ENCODE results near the gene SBF1. TPM values are rescaled to one million over a fixed set of nuclear protein-coding genes. Genes with fewer than 3 reads are reported as not detected.

SBF1 gene
- polyA plus RNA-seq, 1 donor (not counting 4 experiments of a cell fraction or from before 2014, with no cell fraction given), result 16.2 TPM

- Histone ChIP-seq H3K4me3 (ENCODE audit: control insufficient read depth in 2 of 3, extremely low read depth in 1 of 3, insufficient read depth in 2 of 3, low read depth in 1 of 3, low read length in 3 of 3) (no peak overlapping the region), H3K36me3 (ENCODE audit: control insufficient read depth in 2 of 2, extremely low read depth in 1 of 2, insufficient read depth in 2 of 2, low read length in 2 of 2) (peaks cover 49 to 55% of the 10 kb centered on the region in 2 experiments), H3K4me1 (ENCODE audit: control insufficient read depth, extremely low read depth, insufficient read depth, low read length) (no peaks in the 10 kb centered on the region), H3K9me3 (ENCODE audit: control insufficient read depth, low read depth, low read length) (no peaks in the 10 kb centered on the region), H3K27ac (ENCODE audit: control insufficient read depth, insufficient read depth, low read length) (no peak overlapping the region), H3K9ac (ENCODE audit: control insufficient read depth, extremely low read depth, insufficient read depth, low read length) (no peak overlapping the region), H4K20me1 (ENCODE audit: control insufficient read depth, extremely low read depth, insufficient read depth, low read length) (no peaks in the 10 kb centered on the region), H3K27me3 (ENCODE audit: control insufficient read depth, extremely low read depth, insufficient read depth, low read length) (no peaks in the 10 kb centered on the region), H3K79me2 (ENCODE audit: control insufficient read depth, insufficient read depth, low read length) (no peaks in the 10 kb centered on the region), H3K9me1 (ENCODE audit: control insufficient read depth, extremely low read depth, insufficient read depth, low read length) (no peaks in the 10 kb centered on the region), H2AFZ (ENCODE audit: control insufficient read depth, low read length) (no peak overlapping the region), H3K4me2 (ENCODE audit: control insufficient read depth, extremely low read depth, insufficient read depth, low read depth, low read length) (no peak overlapping the region)
- dilution Hi-C loops (cut with MboI; ENCODE audit: extremely low pct_ligation_motif_present, low sequenced_read_pairs), result no loop called here
- no peak for DNase-seq (ENCODE audit: low read depth, low spot score)
- no peak for TF ChIP-seq EZH2 (IDR thresholded peaks at IDR 0.05; ENCODE audit: low read length)
- TF ChIP-seq CTCF (optimal IDR thresholded peaks at IDR 0.05 in 1 of 3, IDR thresholded peaks at IDR 0.05 in 1 of 3, conservative IDR thresholded peaks at IDR 0.05 in 1 of 3; ENCODE audit: extremely low read depth in 1 of 3, insufficient read depth in 2 of 3, low read length in 3 of 3), result no peak
- FAIRE-seq, result no peak
These were observed 56.2 kb downstream of the SBF1 start for GRCh38 chr22:50418624-50419023.

GRCh38 chr22:50417411-50418210 is 57.2 kb downstream of the SBF1 start:
- Histone ChIP-seq H3K4me3 (ENCODE audit: control insufficient read depth in 2 of 3, extremely low read depth in 1 of 3, insufficient read depth in 2 of 3, low read depth in 1 of 3, low read length in 3 of 3) (no peak overlapping the region), H3K27me3 (ENCODE audit: control insufficient read depth, extremely low read depth, insufficient read depth, low read length) (no peaks in the 10 kb centered on the region), H3K9me1 (ENCODE audit: control insufficient read depth, extremely low read depth, insufficient read depth, low read length) (no peaks in the 10 kb centered on the region), H2AFZ (ENCODE audit: control insufficient read depth, low read length) (no peak overlapping the region), H3K9ac (ENCODE audit: control insufficient read depth, extremely low read depth, insufficient read depth, low read length) (no peak overlapping the region), H3K4me2 (ENCODE audit: control insufficient read depth, extremely low read depth, insufficient read depth, low read depth, low read length) (no peak overlapping the region), H3K9me3 (ENCODE audit: control insufficient read depth, low read depth, low read length) (no peaks in the 10 kb centered on the region), H3K36me3 (ENCODE audit: control insufficient read depth in 2 of 2, extremely low read depth in 1 of 2, insufficient read depth in 2 of 2, low read length in 2 of 2) (peaks cover 42 to 49% of the 10 kb centered on the region in 2 experiments), H3K27ac (ENCODE audit: control insufficient read depth, insufficient read depth, low read length) (no peak overlapping the region), H3K4me1 (ENCODE audit: control insufficient read depth, extremely low read depth, insufficient read depth, low read length) (no peaks in the 10 kb centered on the region), H4K20me1 (ENCODE audit: control insufficient read depth, extremely low read depth, insufficient read depth, low read length) (no peaks in the 10 kb centered on the region), H3K79me2 (ENCODE audit: control insufficient read depth, insufficient read depth, low read length) (no peaks in the 10 kb centered on the region)
- no peak for FAIRE-seq
- no peak for DNase-seq (ENCODE audit: low read depth, low spot score)
- TF ChIP-seq EZH2 (IDR thresholded peaks at IDR 0.05; ENCODE audit: low read length) (no peak), CTCF (optimal IDR thresholded peaks at IDR 0.05 in 1 of 3, IDR thresholded peaks at IDR 0.05 in 1 of 3, conservative IDR thresholded peaks at IDR 0.05 in 1 of 3; ENCODE audit: extremely low read depth in 1 of 3, insufficient read depth in 2 of 3, low read length in 3 of 3) (no peak)
- dilution Hi-C loops (cut with MboI; ENCODE audit: extremely low pct_ligation_motif_present, low sequenced_read_pairs), result no loop called here

Data from keratinocyte (primary cell).